ENCODE results near the gene TGM3. TPM values are rescaled to one million over a fixed set of nuclear protein-coding genes. Genes with fewer than 3 reads are reported as not detected.

The TGM3 gene
- total RNA-seq, 2 donors from 2014 or later = 0.27 TPM; not detected in 1

GRCh38 chr20:2296524-2297356, 939 bp downstream of the TGM3 start:
- Histone ChIP-seq H3K4me1 (ENCODE audit: control insufficient read depth in 1 of 2, low read depth in 2 of 2) (no peaks in the 10 kb centered on the region), H3K4me3 (no peak overlapping the region), H3K27ac (no peak overlapping the region), H3K27me3 (replicated peaks; ENCODE audit: insufficient read depth) (no peaks in the 10 kb centered on the region), H3K9me3 (no peaks in the 10 kb centered on the region), H3K36me3 (no peaks in the 10 kb centered on the region)
- DNase-seq (ENCODE audit: low spot score) = no peak
- no peak for ATAC-seq (ENCODE audit: insufficient number of reproducible peaks, low FRiP score, low read depth)
- TF ChIP-seq CTCF (IDR thresholded peaks at IDR 0.05) = no peak

GRCh38 chr20:2297357-2297728, 1.5 kb downstream of the TGM3 start:
- no peak for TF ChIP-seq CTCF (IDR thresholded peaks at IDR 0.05)
- Histone ChIP-seq H3K9me3 (no peaks in the 10 kb centered on the region), H3K4me3 (no peak overlapping the region), H3K36me3 (no peaks in the 10 kb centered on the region), H3K27ac (no peak overlapping the region), H3K27me3 (replicated peaks; ENCODE audit: insufficient read depth) (no peaks in the 10 kb centered on the region), H3K4me1 (ENCODE audit: control insufficient read depth in 1 of 2, low read depth in 2 of 2) (no peaks in the 10 kb centered on the region)
- no peak for ATAC-seq (ENCODE audit: insufficient number of reproducible peaks, low FRiP score, low read depth)
- DNase-seq (ENCODE audit: low spot score) = no peak

GRCh38 chr20:2298116-2298515, 2.3 kb downstream of the TGM3 start:
- no peak for TF ChIP-seq CTCF (IDR thresholded peaks at IDR 0.05)
- no peaks in the 10 kb centered on the region for H3K4me1 ChIP-seq (ENCODE audit: control insufficient read depth in 1 of 2, low read depth in 2 of 2)
- no peak for ATAC-seq (ENCODE audit: insufficient number of reproducible peaks, low FRiP score, low read depth)

GRCh38 chr20:2298701-2299100, 2.9 kb downstream of the TGM3 start:
- DNase-seq (ENCODE audit: low spot score) (no peak), ATAC-seq (ENCODE audit: insufficient number of reproducible peaks, low FRiP score, low read depth) (no peak)
- no peaks in the 10 kb centered on the region for H3K36me3 ChIP-seq
- no peaks in the 10 kb centered on the region for H3K9me3 ChIP-seq
- no peaks in the 10 kb centered on the region for H3K27me3 ChIP-seq (replicated peaks; ENCODE audit: insufficient read depth)
- no peak for TF ChIP-seq CTCF (IDR thresholded peaks at IDR 0.05)
- no peak overlapping the region for H3K4me3 ChIP-seq
- no peaks in the 10 kb centered on the region for H3K4me1 ChIP-seq (ENCODE audit: control insufficient read depth in 1 of 2, low read depth in 2 of 2)
- H3K27ac ChIP-seq = no peak overlapping the region

More at GRCh38 chr20:2298116-2298515, 2.3 kb downstream of the TGM3 start:
- DNase-seq (ENCODE audit: low spot score) = no peak
- Histone ChIP-seq H3K27me3 (replicated peaks; ENCODE audit: insufficient read depth) (no peaks in the 10 kb centered on the region), H3K9me3 (no peaks in the 10 kb centered on the region), H3K4me3 (no peak overlapping the region), H3K27ac (no peak overlapping the region), H3K36me3 (no peaks in the 10 kb centered on the region)

GRCh38 chr20:2299301-2299700, 3.5 kb downstream of the TGM3 start:
- no peaks in the 10 kb centered on the region for H3K9me3 ChIP-seq
- no peak for DNase-seq (ENCODE audit: low spot score)
- no peak overlapping the region for H3K27ac ChIP-seq
- no peak for TF ChIP-seq CTCF (IDR thresholded peaks at IDR 0.05)
- no peak overlapping the region for H3K4me3 ChIP-seq
- no peak for ATAC-seq (ENCODE audit: insufficient number of reproducible peaks, low FRiP score, low read depth)
- no peaks in the 10 kb centered on the region for H3K27me3 ChIP-seq (replicated peaks; ENCODE audit: insufficient read depth)
- H3K36me3 ChIP-seq = no peaks in the 10 kb centered on the region
- H3K4me1 ChIP-seq (ENCODE audit: control insufficient read depth in 1 of 2, low read depth in 2 of 2) = no peaks in the 10 kb centered on the region
